Stimulated activated CD4-positive, alpha-beta T cell treated with anti-CD3 and anti-CD28 coated beads, TNF-alpha, amount 100 ng/mL, for 48 hours (primary cell): ENCODE results near the gene IL20.

Experiments used
- DNase-seq, 3 donors: peaks; one replicate each; pipeline ENCODE4 v3.0.0-alpha.2; 2020; ENCODE audit warnings: low read depth in 3 of 3

Gene IL20

GRCh38 chr1:206902702-206903101, 37.3 kb downstream of the IL20 start:
- no peak for DNase-seq

GRCh38 chr1:206903687-206904086, 38.3 kb downstream of the IL20 start:
- DNase-seq: no peak

GRCh38 chr1:206904423-206905142, 39.2 kb downstream of the IL20 start:
- DNase-seq: no peak

GRCh38 chr1:206905295-206906164, 40.1 kb downstream of the IL20 start:
- no peak for DNase-seq

- no peak for DNase-seq
Measured at GRCh38 chr1:206907304-206907991, 42.0 kb downstream of the IL20 start.

GRCh38 chr1:206908038-206908437, 42.6 kb downstream of the IL20 start:
- DNase-seq: no peak

- no peak for DNase-seq
Measured at GRCh38 chr1:206909161-206909882, 43.9 kb downstream of the IL20 start.

- no peak for DNase-seq
Measured at GRCh38 chr1:206909883-206910318, 44.5 kb downstream of the IL20 start.

GRCh38 chr1:206911064-206911663, 45.7 kb downstream of the IL20 start:
- no peak for DNase-seq

- no peak for DNase-seq
Measured at GRCh38 chr1:206912445-206913095, 47.1 kb downstream of the IL20 start.

GRCh38 chr1:206913766-206914537, 48.5 kb downstream of the IL20 start:
- DNase-seq: no peak

- no peak for DNase-seq
Measured at GRCh38 chr1:206915030-206915735, 49.8 kb downstream of the IL20 start.

GRCh38 chr1:206916000-206916709, 50.7 kb downstream of the IL20 start:
- DNase-seq: no peak

- DNase-seq: no peak
Measured at GRCh38 chr1:206918076-206918475, 52.7 kb downstream of the IL20 start.
